Inferior parietal cortex (tissue), 1 donor: ENCODE data around the gene RFX2.
"Not testable (repeated sequence)": the region's sequence is repeated elsewhere in the genome, so short reads cannot be mapped to it uniquely, and the experiment has no call there.

ENCODE experiments used
- DNase-seq: peaks from one replicate; pipeline ENCODE4 v3.0.0-alpha.2; 2016; ENCODE audit errors: extremely low spot score

RFX2 gene

GRCh38 chr19:5991244-5991838 lies 119.0 kb downstream of the RFX2 start:
- no peak for DNase-seq

GRCh38 chr19:5990289-5990797 lies 120.0 kb downstream of the RFX2 start:
- no peak for DNase-seq

GRCh38 chr19:5989388-5990074 lies 120.8 kb downstream of the RFX2 start:
- no peak for DNase-seq

- no peak for DNase-seq
These were observed 121.5 kb downstream of the RFX2 start for GRCh38 chr19:5988517-5989387.

GRCh38 chr19:5987077-5987818 lies 123.1 kb downstream of the RFX2 start:
- DNase-seq: peak; percentile 91

- not testable (repeated sequence) for DNase-seq
These were observed 124.5 kb downstream of the RFX2 start for GRCh38 chr19:5985837-5986236.

- no peak for DNase-seq
These were observed 125.1 kb downstream of the RFX2 start for GRCh38 chr19:5985098-5985783.

GRCh38 chr19:5984600-5984999 lies 125.7 kb downstream of the RFX2 start:
- DNase-seq: no peak

GRCh38 chr19:5983367-5983955 lies 126.8 kb downstream of the RFX2 start:
- no peak for DNase-seq

- DNase-seq: no peak
These were observed 131.4 kb downstream of the RFX2 start for GRCh38 chr19:5978606-5979552.

- DNase-seq: peak; percentile 98
These were observed 132.3 kb downstream of the RFX2 start, which contains the start of gene RANBP3 for GRCh38 chr19:5977785-5978605. TSS of gene RANBP3 (minus strand) at chr19:5978140. CDS start at chr19:5978082, 58 bp downstream.

GRCh38 chr19:5977222-5977784 lies 133.0 kb downstream of the RFX2 start:
- DNase-seq: no peak

GRCh38 chr19:5976768-5977167 lies 133.5 kb downstream of the RFX2 start:
- DNase-seq: no peak

GRCh38 chr19:5975388-5975728 lies 134.9 kb downstream of the RFX2 start:
- no peak for DNase-seq

GRCh38 chr19:5974721-5975387 lies 135.4 kb downstream of the RFX2 start:
- DNase-seq: no peak

GRCh38 chr19:5973867-5974635 lies 136.2 kb downstream of the RFX2 start:
- DNase-seq: no peak

- no peak for DNase-seq
These were observed 136.9 kb downstream of the RFX2 start for GRCh38 chr19:5973376-5973775.
